GM11168 (cell line): Measurements from ENCODE around the gene VPS54.

Experiments
- in situ Hi-C: fragments of 300-500 bp; cut with MboI; formaldehyde crosslinking; loops from one replicate; pipeline ENCODE4 v1.12.0; 2022; ENCODE audit warnings: low sequenced_read_pairs; ENCODE audit not compliant: unreplicated experiment

VPS54 gene

GRCh38 chr2:63876311-63876710 is 142.9 kb downstream of the VPS54 start:
- in situ Hi-C loops: no loop called here

- in situ Hi-C loops: no loop called here
These were observed 143.5 kb downstream of the VPS54 start for GRCh38 chr2:63875559-63876245.

DNA sequence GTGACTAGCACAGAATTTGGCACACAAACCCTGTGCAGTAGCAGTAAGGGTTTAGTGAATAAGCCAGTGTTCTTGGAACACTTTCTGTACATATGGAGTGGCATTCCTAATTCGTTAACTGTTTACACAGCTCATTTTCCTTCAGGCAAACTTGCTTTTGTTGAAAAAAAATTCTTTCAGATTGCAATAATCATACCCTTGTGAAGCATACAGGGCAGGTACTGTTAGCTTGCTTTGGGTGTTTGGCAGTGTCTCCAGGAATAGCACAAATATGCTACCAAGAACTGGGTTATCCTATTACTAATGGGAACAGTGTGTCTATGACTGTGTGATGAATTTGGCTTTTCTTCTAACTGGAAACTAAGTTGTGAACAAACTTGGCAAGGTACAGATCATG is 144.1 kb downstream of the VPS54 start:
- in situ Hi-C loops: no loop called here

GRCh38 chr2:63874204-63875130 is 144.8 kb downstream of the VPS54 start:
- in situ Hi-C loops: no loop called here

GRCh38 chr2:63872571-63873328 is 146.5 kb downstream of the VPS54 start:
- in situ Hi-C loops: no loop called here

- in situ Hi-C loops: no loop called here
These were observed 147.4 kb downstream of the VPS54 start for GRCh38 chr2:63871864-63872263.

DNA sequence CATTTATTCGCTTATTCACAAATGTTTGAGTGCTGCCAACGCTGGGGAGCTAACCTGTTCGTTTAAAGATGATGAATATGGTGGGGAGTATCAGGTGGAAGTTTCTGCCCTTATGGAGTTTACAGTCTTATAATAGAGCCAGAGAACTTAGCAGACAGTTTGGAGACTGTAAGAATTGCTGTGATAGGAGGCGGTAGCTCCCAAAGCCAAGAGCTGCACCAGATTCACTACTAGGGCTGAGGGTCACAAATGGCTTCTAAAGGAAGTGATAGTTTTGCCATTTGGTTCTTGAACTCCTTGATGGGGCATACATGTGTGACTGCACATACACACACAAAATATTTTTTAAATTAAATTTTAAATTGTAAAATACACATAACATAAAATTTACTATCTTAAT is 148.5 kb downstream of the VPS54 start:
- in situ Hi-C loops: no loop called here

- in situ Hi-C loops: no loop called here
These were observed 153.1 kb downstream of the VPS54 start for GRCh38 chr2:63866009-63866709.

- in situ Hi-C loops: no loop called here
These were observed 153.9 kb downstream of the VPS54 start for GRCh38 chr2:63865159-63865799.

DNA sequence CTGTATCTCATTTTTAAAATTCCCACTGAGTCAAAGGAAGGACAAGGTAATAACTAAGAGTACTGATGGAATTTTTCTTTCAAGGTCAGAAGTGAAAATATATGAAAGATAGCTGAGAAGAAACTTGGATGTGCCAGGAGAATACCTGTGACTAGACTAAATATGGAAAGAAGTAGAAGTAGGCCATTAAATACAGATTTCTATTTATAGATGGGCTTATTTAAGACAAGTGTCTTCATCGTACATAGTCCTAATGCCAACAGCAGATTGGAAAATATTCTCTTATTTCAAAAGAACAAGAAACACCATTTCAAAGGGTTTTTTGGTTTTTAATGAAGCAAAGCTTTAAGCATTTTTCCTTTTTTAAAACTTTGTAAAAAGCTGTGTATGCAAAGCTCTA is 155.5 kb downstream of the VPS54 start:
- in situ Hi-C loops: no loop called here

GRCh38 chr2:63862806-63863205 is 156.4 kb downstream of the VPS54 start:
- in situ Hi-C loops: no loop called here

- in situ Hi-C loops: no loop called here
These were observed 157.9 kb downstream of the VPS54 start for GRCh38 chr2:63861220-63861822.

DNA sequence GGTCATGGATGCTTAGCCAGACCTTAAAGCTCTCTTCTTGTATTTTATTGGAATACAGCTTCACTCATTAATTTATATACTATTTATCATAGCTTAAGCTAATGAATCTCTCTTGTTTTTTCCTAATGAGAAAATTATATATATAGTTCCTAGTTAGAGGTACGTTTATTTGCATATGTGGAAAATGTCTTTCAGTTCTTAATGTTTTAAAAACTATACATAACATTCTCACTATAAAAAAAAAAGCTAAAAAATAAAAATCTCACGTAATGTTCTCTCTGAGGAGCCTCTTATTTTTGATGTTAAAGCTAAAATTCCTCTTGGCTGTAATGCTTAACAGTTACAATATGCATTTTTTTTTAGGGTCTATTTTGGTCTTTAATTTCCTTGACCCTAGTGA is 160.9 kb downstream of the VPS54 start:
- in situ Hi-C loops: loop anchor here (10.0 kb wide), 1 partner anchor 163 kb away; no protein-coding TSS in a partner anchor

DNA sequence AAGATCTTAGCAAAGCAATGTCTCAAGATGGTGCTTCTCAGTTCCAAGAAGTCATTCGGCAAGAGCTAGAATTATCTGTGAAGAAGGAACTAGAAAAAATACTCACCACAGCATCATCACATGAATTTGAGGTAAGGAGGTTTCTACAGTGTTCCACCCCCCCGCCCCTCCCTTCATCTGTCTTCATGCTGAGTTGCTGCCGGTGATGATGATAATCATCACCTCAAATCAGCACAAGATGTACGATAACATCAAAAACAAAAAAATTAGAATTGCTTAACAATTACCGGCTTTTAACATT is 163.0 kb downstream of the VPS54 start:
- in situ Hi-C loops: loop anchor here (10.0 kb wide), 1 partner anchor 161 kb away; no protein-coding TSS in a partner anchor

- in situ Hi-C loops: loop anchor here (10.0 kb wide), 1 partner anchor 161 kb away; no protein-coding TSS in a partner anchor
These were observed 163.6 kb downstream of the VPS54 start for GRCh38 chr2:63855418-63856302.

- in situ Hi-C loops: loop anchor here (10.0 kb wide), 1 partner anchor 159 kb away; no protein-coding TSS in a partner anchor
These were observed 165.5 kb downstream of the VPS54 start for GRCh38 chr2:63853527-63854310.

GRCh38 chr2:63851691-63852311 is 167.4 kb downstream of the VPS54 start:
- in situ Hi-C loops: loop anchor here (10.0 kb wide), 1 partner anchor 157 kb away; no protein-coding TSS in a partner anchor
